ENCODE measurements around the gene GYPA.
"Not testable (repeated sequence)": the region's sequence is repeated elsewhere in the genome, so short reads cannot be mapped to it uniquely, and the experiment has no call there.

Gene GYPA

GRCh38 chr4:144115519-144115918 lies 25.0 kb downstream of the GYPA start:
- no peak for TF ChIP-seq JUND (IDR thresholded peaks at IDR 0.05; ENCODE audit: low read depth)
- in situ Hi-C loops (cut with HindIII; ENCODE audit: low pct_unique_long_range_greater_than_20kb, low sequenced_read_pairs): no loop called here
- DNase-seq (ENCODE audit: low read depth in 1 of 2, low spot score in 1 of 2): no peak

GRCh38 chr4:144113546-144113945 lies 27.0 kb downstream of the GYPA start:
- no peak for DNase-seq (ENCODE audit: low read depth in 1 of 2, low spot score in 1 of 2)
- in situ Hi-C loops (cut with HindIII; ENCODE audit: low pct_unique_long_range_greater_than_20kb, low sequenced_read_pairs): no loop called here
- no peak for TF ChIP-seq JUND (IDR thresholded peaks at IDR 0.05; ENCODE audit: low read depth)

GRCh38 chr4:144104509-144105130 lies 35.9 kb downstream of the GYPA start:
- DNase-seq (ENCODE audit: low read depth in 1 of 2, low spot score in 1 of 2): no peak
- in situ Hi-C loops (cut with HindIII; ENCODE audit: low pct_unique_long_range_greater_than_20kb, low sequenced_read_pairs): no loop called here
- no peak for TF ChIP-seq JUND (IDR thresholded peaks at IDR 0.05; ENCODE audit: low read depth)

DNA sequence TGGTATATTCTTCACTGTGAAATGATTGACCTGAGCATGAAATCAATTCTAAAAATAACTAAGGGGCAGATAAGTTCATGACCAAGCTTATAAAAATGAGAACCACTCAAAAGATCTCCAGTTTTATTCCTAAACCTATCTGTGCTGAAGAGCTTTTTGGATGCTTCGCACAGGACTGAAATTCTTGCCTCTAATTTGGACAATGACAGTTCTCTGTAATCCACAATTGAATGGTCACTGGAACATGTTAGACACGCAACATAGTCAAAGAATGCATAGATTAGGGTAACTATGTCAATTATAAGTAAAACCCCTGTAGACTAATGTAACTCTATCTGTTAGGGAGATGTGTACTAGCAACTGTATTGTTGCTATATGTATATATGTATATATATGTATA lies 42.7 kb downstream of the GYPA start:
- in situ Hi-C loops (cut with HindIII; ENCODE audit: low pct_unique_long_range_greater_than_20kb, low sequenced_read_pairs); DNase-seq (ENCODE audit: low read depth in 1 of 2, low spot score in 1 of 2): not testable (repeated sequence)

GRCh38 chr4:144093995-144094394 lies 46.5 kb downstream of the GYPA start:
- in situ Hi-C loops (cut with HindIII; ENCODE audit: low pct_unique_long_range_greater_than_20kb, low sequenced_read_pairs); DNase-seq (ENCODE audit: low read depth in 1 of 2, low spot score in 1 of 2): not testable (repeated sequence)

DNA sequence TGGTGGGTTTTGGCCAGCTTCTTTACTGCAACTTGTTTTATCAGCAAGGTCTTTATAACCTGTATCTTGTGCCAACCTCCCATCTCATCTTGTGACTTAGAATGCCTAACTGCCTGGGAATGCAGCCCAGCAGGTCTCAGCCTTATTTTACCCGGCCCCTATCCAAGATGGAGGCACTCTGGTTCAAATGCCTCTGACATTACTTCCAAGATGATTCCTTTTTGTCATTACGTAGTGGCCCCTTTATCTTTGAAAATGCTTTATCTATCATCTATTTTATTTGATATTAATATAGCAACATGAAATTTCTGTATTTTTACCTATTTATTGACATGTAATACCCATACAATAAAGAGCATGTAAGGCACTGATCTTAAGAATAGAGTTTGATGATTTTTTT lies 49.3 kb downstream of the GYPA start:
- in situ Hi-C loops (cut with HindIII; ENCODE audit: low pct_unique_long_range_greater_than_20kb, low sequenced_read_pairs); DNase-seq (ENCODE audit: low read depth in 1 of 2, low spot score in 1 of 2): not testable (repeated sequence)

- TF ChIP-seq JUND (IDR thresholded peaks at IDR 0.05; ENCODE audit: low read depth): no peak
- no peak for DNase-seq (ENCODE audit: low read depth in 1 of 2, low spot score in 1 of 2)
- in situ Hi-C loops (cut with HindIII; ENCODE audit: low pct_unique_long_range_greater_than_20kb, low sequenced_read_pairs): no loop called here
These were observed 49.8 kb downstream of the GYPA start for GRCh38 chr4:144090744-144091143.

DNA sequence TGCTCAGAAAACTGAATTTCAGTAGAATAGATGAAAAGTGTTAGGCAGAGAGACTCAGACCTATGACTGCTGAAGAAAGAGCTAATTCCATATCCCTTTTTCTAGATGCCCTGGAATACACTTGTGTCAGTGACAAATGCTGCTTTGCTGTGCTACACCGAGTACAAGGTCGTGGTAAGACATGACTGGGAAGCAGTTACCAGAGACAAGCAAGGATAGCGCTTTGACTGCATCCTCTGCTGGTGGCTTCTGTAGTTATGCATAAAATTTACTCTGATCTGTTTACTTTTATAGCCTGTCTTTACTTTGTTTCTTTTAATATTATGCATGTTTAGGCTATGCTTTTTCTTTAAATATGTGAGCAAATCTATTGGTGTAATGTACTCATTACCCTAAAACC lies 58.5 kb downstream of the GYPA start:
- DNase-seq (ENCODE audit: low read depth in 1 of 2, low spot score in 1 of 2); in situ Hi-C loops (cut with HindIII; ENCODE audit: low pct_unique_long_range_greater_than_20kb, low sequenced_read_pairs): not testable (repeated sequence)

DNA sequence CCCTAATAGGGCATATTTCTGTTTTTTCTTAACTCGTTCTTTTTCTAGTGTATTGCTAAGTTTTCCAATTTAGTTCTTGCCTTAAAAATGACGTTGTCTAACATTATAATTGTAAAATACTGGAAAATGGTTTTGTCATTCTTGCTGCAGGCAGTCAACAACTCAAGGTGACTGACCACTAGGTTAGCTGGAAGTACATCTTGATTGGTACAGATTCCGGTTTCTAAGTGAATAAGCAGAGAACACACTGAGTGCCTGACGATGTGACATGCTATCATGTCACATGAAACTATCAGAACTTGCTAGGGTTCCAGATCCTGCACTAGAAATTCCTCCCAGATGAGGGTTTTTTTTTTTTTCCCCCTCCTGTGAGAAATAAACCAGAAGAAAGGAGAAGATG lies 60.4 kb downstream of the GYPA start:
- in situ Hi-C loops (cut with HindIII; ENCODE audit: low pct_unique_long_range_greater_than_20kb, low sequenced_read_pairs); DNase-seq (ENCODE audit: low read depth in 1 of 2, low spot score in 1 of 2): not testable (repeated sequence)

- in situ Hi-C loops (cut with HindIII; ENCODE audit: low pct_unique_long_range_greater_than_20kb, low sequenced_read_pairs); DNase-seq (ENCODE audit: low read depth in 1 of 2, low spot score in 1 of 2): not testable (repeated sequence)
These were observed 61.8 kb downstream of the GYPA start for GRCh38 chr4:144078746-144079145.

DNA sequence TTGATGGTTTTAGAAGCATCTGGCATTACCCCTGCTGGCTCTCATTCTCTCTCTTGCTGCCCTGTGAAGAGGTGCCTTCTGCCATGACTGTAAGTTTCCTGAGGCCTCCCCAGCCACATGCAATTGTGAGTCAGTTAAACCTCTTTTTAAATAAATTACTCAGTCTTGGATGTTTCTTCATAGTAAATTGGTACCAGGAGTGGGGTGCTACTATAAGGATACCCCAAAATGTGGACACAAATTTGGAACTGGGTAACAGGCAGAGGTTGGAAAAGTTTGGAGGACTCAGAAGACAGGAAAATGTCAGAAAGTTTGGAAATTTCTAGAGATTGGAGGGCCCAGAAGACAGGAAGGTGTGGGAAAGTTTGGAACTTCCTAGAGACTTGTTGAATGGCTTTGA lies 79.0 kb downstream of the GYPA start:
- DNase-seq (ENCODE audit: low read depth in 1 of 2, low spot score in 1 of 2); in situ Hi-C loops (cut with HindIII; ENCODE audit: low pct_unique_long_range_greater_than_20kb, low sequenced_read_pairs): not testable (repeated sequence)

DNA sequence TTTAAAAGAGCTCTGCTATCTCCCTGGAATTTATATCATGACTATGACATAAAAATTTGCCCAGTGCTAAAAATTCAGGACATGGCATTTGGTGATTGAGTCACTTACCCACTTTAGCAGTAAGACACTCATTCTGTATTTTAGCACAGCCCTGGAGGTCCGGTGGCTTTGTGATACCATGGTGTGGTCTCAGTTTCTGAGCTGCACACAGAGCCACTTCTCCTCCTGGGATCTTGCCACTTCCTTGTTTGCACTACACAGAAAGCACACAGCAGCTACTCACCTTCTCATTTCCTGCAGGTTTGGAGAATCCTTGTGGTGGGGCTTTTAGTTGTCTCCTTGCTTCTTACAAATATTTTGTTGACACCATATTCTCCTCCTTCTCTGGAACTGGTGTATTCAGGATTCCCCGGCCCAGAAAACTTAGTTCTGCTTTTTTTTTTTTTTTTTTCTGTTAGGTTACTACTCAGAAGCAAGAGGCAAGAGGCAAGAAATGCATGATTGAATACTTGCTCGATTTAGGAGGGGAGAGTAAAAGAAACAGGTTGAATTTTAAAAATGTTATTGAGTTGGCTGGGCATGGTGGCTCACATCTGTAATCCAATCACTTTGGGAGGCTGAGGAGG lies 80.2 kb downstream of the GYPA start:
- in situ Hi-C loops (cut with HindIII; ENCODE audit: low pct_unique_long_range_greater_than_20kb, low sequenced_read_pairs): not testable (repeated sequence)
- DNase-seq (ENCODE audit: low read depth in 1 of 2, low spot score in 1 of 2): peak in 1 of 2 experiments; percentile 38

Measured in T47D (cell line).